ENCODE measurements around the gene TAOK1.

The TAOK1 gene

DNA sequence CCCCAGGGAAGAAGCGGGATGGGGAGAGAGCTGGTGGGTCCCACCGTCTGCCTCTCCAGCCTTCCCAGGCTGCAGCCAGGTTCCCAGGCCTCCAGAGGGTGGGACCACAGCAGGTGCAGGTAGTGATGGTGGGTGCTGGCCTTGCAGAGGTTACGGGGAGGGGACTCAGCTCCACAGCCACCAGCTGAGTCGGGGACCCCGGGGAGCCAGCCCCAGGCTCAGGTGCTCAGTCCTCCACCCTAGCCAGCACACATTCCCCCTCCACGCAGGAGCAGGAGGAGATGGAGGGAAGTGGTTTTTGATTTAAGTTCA is 183.4 kb downstream of the TAOK1 start:
- no peaks in the 10 kb centered on the region for H3K27me3 ChIP-seq

DNA sequence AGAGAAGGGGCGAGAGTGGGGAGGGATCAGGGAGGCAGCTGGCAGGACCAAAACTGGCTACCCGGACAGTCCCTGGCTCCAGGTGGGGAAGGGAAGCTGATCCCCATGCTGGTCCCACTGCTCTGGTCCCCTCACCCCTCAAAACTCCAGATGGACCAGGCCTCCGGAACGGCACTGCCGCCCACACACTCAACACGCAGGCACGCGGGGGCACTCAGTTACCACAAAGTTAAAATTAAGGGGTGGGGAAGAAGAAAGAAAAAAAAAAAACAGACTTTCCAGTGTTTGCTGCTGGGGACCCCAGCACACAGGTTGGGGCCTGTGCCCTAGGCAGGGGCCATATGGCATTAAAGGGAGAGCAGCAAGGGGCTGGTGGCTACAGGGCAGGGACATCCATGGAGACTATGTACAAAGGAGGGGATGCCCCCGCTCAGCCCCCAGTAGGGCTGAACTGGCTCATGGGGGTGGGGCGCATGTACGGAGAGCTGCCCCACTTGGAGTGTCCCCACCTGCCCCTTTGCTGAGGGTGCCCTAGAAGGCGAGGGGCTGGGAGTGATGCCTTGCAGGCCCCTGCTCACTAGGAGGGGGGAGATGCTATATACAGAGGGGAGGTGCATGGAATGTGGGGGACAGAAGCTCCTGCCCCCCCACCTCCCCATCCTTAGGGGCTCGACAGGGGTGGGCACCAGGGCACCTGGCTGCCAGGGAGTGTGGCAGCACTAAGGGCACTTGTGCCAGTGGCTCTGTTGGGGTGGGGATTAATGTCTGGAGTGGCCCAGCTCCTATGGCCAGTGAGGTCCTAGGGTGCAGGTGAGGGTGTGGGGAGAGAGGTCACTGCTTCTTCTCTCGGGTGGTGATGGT is 183.9 kb downstream of the TAOK1 start:
- Histone ChIP-seq H3K4me1 (peaks cover 4% of the 10 kb centered on the region), H3K27me3 (no peaks in the 10 kb centered on the region), H3K4me3 (ENCODE audit: low read depth, low read length) (no peak overlapping the region), H3K9me3 (no peaks in the 10 kb centered on the region), H3K36me3 (no peaks in the 10 kb centered on the region)
- no peak for TF ChIP-seq CTCF (IDR thresholded peaks at IDR 0.05; ENCODE audit: low read depth, low read length)
- no peak for DNase-seq

More for the DNA sequence above, 183.4 kb downstream of the TAOK1 start:
- Histone ChIP-seq H3K9me3 (no peaks in the 10 kb centered on the region), H3K4me3 (ENCODE audit: low read depth, low read length) (no peak overlapping the region), H3K36me3 (no peaks in the 10 kb centered on the region), H3K4me1 (peaks cover 4% of the 10 kb centered on the region)
- DNase-seq: no peak
- TF ChIP-seq CTCF (IDR thresholded peaks at IDR 0.05; ENCODE audit: low read depth, low read length): no peak

- Histone ChIP-seq H3K27me3 (no peaks in the 10 kb centered on the region), H3K36me3 (no peaks in the 10 kb centered on the region), H3K9me3 (no peaks in the 10 kb centered on the region), H3K4me3 (ENCODE audit: low read depth, low read length) (no peak overlapping the region), H3K4me1 (peaks cover 4% of the 10 kb centered on the region)
- TF ChIP-seq CTCF (IDR thresholded peaks at IDR 0.05; ENCODE audit: low read depth, low read length): no peak
- DNase-seq: no peak
These were observed 184.8 kb downstream of the TAOK1 start for GRCh38 chr17:29574732-29575510.

DNA sequence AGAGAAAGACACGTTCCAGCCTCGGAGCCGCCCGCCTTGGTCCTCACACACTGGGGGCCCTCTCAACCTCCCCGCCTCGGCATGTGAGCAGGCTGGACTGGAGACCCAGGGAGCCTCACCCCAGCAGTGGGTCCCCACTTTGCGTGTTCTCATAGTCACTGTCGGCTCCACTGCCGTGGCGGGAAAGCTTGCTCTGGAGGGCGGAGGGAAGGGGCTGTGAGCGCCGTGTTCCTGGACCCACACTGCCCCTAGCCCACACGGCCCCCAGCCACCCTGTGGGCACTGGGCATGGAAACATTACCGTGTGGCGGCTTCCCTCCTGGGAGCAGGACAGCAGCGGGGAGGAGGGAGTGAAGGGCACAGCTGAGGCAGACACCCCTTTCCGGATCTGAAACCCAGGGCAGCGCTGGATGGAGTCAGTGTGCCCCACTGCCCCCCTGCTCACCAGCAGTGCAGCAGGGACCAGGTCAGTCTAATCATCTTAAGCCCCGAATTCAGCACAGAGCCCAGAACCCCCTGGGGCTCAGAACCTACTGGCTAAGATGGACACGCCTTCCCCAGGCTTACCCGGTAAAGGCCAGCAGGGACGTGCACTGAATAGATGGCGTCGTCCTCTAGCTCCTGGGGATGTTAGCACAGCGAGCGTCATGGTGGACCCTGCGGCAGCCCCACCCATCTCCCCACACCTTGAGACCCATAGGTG is 185.5 kb downstream of the TAOK1 start:
- Histone ChIP-seq H3K4me1 (peaks cover 4% of the 10 kb centered on the region), H3K9me3 (no peaks in the 10 kb centered on the region), H3K27me3 (no peaks in the 10 kb centered on the region), H3K4me3 (ENCODE audit: low read depth, low read length) (no peak overlapping the region), H3K36me3 (no peaks in the 10 kb centered on the region)
- DNase-seq: no peak
- no peak for TF ChIP-seq CTCF (IDR thresholded peaks at IDR 0.05; ENCODE audit: low read depth, low read length)

DNA sequence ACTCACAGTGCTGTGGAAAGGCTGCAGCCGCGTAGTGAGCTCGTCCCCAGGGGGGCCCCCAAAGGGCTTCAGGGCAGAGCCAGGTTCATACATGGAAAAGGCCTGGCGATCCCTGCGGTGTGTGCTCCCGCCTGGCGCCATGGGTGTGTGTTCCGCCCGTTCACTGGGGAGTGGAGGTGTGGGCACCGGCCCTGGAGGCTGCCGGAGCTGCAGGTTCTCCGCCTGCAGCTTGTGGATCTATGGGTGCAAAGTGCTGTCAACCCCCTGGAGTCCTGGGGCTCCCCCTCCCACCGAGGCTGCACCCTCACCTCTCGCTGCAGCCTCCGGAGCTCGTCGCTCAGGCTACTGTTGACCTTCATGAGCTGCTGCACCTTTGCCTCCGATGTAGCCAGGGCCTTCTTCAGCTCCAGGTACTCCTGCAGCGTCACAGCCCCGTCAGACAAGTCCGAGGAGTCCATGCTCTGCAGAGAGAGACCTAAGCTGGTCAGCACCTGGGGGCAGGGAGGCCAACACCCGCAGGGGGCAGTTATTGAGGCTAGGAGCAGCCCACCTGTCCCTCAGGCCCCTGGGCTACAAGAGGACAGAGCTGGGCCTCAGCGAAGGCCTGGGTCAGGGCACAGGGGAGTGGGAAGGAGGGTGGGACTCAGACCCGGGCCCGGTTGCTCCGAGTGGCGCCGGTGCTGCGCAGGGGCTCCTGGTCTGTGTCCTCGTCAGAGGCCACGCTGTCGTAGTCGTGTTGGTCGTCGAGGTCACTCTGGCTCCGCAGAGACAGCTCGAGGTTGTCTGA is 186.2 kb downstream of the TAOK1 start:
- H3K9me3 ChIP-seq: no peaks in the 10 kb centered on the region
- H3K4me3 ChIP-seq (ENCODE audit: low read depth, low read length): no peak overlapping the region
- no peaks in the 10 kb centered on the region for H3K36me3 ChIP-seq
- peaks cover 4% of the 10 kb centered on the region for H3K4me1 ChIP-seq
- DNase-seq: no peak
- TF ChIP-seq CTCF (IDR thresholded peaks at IDR 0.05; ENCODE audit: low read depth, low read length): no peak
- H3K27me3 ChIP-seq: no peaks in the 10 kb centered on the region

Data from BE2C (cell line).